ENCODE data around the gene PRR19.
"Not testable (repeated sequence)": the region's sequence is repeated elsewhere in the genome, so short reads cannot be mapped to it uniquely, and the experiment has no call there.

The PRR19 gene

GRCh38 chr19:42255766-42256745 lies 45.9 kb upstream of the PRR19 start:
- CTCF ChIA-PET: interaction anchor here (1.0 kb wide), 1 partner anchor 23 kb away, joined by 3 read pairs; no protein-coding TSS in a partner anchor
- DNase-seq (ENCODE audit: low spot score): no peak
- no peak for TF ChIP-seq CTCF (conservative IDR thresholded peaks at IDR 0.05; ENCODE audit: low read depth)
- peak overlapping the region; percentile 98 for H3K27ac ChIP-seq
- POLR2A ChIA-PET (ENCODE audit: low non-redundant PET): no interaction called here

DNA sequence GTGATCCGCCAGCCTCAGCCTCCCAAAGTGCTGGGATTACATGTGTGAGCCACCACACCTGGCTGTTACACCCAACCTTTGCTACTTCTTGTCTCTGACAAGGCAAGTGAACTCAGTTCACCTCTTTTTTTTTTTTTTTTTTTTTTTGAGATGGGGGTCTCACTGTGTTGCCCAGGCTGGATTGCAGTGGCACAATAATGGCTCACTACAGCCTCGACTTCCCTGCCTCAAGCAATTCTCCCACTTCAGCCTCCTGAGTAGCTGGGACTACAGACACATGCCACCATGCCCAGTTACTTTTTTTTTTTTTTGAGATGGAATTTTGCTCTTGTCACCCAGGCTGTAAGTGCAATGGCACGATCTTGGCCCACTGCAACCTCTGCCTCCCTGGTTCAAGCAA lies 44.1 kb upstream of the PRR19 start:
- H3K27ac ChIP-seq; DNase-seq (ENCODE audit: low spot score): not testable (repeated sequence)
- ChIA-PET CTCF (interaction anchor here (1.0 kb wide), 1 partner anchor 22 kb away, joined by 4 read pairs; no protein-coding TSS in a partner anchor), POLR2A (ENCODE audit: low non-redundant PET) (interaction anchor here (0.6 kb wide), 1 partner anchor 38 kb away, joined by 4 read pairs; no protein-coding TSS in a partner anchor)

GRCh38 chr19:42261763-42262162 lies 40.2 kb upstream of the PRR19 start:
- POLR2A ChIA-PET (ENCODE audit: low non-redundant PET): no interaction called here
- TF ChIP-seq CTCF (conservative IDR thresholded peaks at IDR 0.05; ENCODE audit: low read depth): no peak
- CTCF ChIA-PET: interaction anchor here (0.9 kb wide), 1 partner anchor 18 kb away, joined by 3 read pairs; no protein-coding TSS in a partner anchor
- no peak overlapping the region for H3K27ac ChIP-seq
- DNase-seq (ENCODE audit: low spot score): no peak

DNA sequence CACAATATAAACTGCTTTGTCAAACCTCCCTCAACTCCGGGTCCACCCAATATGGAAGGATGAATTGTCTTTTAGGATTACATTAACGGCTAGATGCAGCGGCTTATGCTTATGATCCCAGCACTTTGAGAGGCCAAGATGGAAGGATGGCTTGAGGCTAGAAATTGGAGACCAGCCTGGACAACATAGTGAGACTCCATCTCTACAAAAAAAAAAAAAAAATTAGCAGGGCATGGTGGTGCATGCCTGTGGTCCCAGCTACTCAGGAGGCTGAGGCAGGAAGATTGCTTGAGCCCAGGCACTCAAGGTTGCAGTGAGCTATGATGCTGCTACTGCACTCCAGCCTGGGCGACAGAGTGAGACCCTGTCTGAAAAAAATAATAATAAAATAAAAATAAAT lies 35.8 kb upstream of the PRR19 start:
- DNase-seq (ENCODE audit: low spot score); POLR2A ChIA-PET (ENCODE audit: low non-redundant PET): not testable (repeated sequence)
- H3K27ac ChIP-seq: peak overlapping the region; percentile 100
- CTCF ChIA-PET: interaction anchor here (0.7 kb wide), 1 partner anchor 165 kb away, joined by 4 read pairs; no protein-coding TSS in a partner anchor

DNA sequence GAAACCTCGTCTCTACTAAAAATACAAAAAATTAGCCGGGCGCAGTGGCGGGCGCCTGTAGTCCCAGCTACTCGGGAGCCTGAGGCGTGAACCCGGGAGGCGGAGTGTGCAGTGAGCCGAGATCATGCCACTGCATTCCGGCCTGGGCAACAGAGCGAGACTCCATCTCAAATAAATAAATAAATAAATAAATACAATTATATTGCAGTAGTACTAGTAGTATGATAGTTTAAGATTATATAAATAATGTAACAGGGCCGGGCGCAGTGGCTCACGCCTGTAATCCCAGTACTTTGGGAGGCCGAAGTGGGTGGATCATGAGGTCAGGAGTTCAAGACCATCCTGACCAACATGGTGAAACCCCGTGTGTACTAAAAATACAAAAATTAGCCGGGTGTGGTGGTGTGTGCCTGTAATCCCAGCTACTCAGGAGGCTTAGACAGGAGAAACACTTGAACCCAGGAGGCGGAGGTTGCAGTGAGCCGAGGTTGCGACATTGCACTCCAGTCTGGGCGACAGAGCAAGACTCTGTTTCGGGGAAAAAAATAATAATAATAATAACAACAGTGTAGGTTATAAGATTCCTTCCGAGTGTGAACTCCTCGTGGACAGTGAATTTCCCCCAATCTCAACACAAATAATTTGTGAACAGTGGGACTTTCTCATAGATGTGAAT lies 34.9 kb upstream of the PRR19 start:
- POLR2A ChIA-PET (ENCODE audit: low non-redundant PET); DNase-seq (ENCODE audit: low spot score); CTCF ChIA-PET: not testable (repeated sequence)
- peak overlapping the region; percentile 100 for H3K27ac ChIP-seq

- H3K27ac ChIP-seq: peak overlapping the region; percentile 100
- no peak for TF ChIP-seq CTCF (conservative IDR thresholded peaks at IDR 0.05; ENCODE audit: low read depth)
- CTCF ChIA-PET: no interaction called here
- no peak for DNase-seq (ENCODE audit: low spot score)
- POLR2A ChIA-PET (ENCODE audit: low non-redundant PET): no interaction called here
These were observed 34.2 kb upstream of the PRR19 start for GRCh38 chr19:42267644-42268141.

GRCh38 chr19:42268142-42268703 lies 33.7 kb upstream of the PRR19 start:
- H3K27ac ChIP-seq: peak overlapping the region; percentile 100
- DNase-seq (ENCODE audit: low spot score): peak; percentile 96
- ChIA-PET POLR2A (ENCODE audit: low non-redundant PET) (no interaction called here), CTCF (no interaction called here)
- no peak for TF ChIP-seq CTCF (conservative IDR thresholded peaks at IDR 0.05; ENCODE audit: low read depth)
